Activated T-cell treated with anti-CD3 and anti-CD28 coated beads, Interleukin-2, amount 50 U/mL, for 1 hour (primary cell): ENCODE data around the gene FOXP1.

ENCODE experiments used
- DNase-seq: peaks from one replicate; pipeline ENCODE4 v3.0.0-alpha.2; 2020

Gene FOXP1

DNA sequence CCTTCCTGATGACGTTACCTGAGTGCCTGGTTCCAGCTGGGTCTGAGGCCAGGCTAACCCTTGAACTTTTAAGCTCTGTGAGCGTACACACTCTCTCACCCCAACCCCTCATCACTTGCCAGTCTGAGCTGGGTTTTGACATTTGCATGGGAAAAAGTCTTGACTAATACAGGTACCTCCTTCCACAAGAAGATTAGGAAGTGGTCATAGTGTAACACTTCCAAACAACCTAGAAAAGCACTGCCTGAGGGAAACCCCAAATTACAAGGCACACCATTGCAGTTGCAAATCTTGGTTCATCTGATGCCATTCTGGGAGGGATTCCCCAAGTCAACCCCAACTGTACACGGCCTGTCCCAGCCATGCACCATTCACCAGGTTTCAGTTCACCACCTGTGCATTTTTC, 499.8 kb downstream of the FOXP1 start:
- no peak for DNase-seq

DNA sequence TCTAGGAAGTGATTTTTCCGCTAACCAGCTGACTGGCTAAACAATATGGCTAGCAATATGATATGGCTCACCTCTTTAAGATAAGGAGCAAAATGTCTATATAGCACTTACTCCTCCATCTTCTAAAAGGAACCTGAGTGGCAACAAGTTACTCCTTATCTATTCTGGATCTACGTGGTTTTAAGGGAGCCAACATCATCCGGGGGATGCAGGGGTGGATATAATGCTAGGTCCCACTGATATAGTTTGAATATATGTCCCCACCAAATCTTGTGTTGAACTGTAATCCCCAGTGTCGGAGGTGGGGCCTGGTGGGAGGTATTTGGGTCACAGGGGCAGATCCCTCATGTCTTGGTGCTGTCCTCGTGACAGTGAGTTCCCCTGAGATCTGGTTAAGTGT, 500.7 kb downstream of the FOXP1 start:
- DNase-seq: no peak

GRCh38 chr3:71080517-71081083, 502.9 kb downstream of the FOXP1 start:
- DNase-seq: no peak

DNA sequence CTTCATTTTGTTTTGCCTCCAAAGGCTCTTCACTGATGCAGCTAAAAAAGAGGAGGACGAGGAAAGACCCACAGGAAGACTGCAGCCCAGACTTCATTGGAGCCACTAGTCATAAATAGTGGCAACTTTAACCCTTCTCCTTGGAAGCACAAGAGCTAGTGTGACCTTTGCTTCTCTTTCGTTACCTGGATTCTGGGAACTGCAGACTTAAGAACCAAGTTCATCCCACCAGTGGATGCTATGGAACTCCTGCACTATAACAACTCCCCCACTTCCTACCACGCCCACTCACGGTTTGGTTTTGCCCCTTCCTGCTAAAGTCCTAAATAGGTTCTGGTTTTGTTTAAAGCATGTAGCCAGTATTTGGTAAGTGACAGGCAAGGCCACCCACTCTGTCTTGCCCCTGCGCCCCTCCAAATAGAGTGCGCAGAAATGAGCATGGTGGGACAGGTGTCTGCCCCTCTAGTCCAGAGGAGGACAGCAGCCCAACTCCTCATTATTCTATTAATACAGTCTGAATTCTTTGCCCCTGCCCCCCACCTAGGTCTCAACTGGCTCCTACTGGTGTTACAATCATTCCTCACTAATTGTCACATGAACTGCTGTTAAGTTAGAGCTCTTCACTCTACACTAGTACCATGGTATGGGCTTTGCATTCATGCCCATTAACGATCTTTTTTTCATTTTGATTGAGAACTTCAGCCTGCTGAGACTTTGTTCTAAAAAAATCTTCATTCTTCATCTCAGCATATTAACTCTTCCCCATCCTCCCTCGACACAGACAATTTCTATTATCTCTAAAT, 504.6 kb downstream of the FOXP1 start:
- no peak for DNase-seq

GRCh38 chr3:71078199-71078598, 505.3 kb downstream of the FOXP1 start:
- DNase-seq: no peak

DNA sequence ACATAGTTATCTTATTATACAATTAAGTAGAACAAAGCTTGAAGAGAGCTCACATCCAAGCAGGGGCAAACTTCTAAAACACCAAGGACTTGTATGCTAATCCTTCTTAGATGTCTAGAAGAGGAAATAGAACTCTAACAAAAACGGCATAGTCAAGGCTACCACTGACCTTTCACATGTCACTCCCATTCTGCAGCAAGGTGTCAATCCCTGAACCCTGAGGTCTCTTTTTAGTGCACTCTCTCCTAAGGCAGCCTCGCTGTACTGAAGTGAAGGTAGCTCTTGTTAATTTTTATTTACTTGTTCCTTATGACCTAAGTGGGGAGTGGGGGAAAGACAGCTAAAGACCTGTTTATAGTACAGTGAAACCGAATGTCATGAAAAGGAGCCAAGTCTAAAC, 506.5 kb downstream of the FOXP1 start:
- DNase-seq: no peak

DNA sequence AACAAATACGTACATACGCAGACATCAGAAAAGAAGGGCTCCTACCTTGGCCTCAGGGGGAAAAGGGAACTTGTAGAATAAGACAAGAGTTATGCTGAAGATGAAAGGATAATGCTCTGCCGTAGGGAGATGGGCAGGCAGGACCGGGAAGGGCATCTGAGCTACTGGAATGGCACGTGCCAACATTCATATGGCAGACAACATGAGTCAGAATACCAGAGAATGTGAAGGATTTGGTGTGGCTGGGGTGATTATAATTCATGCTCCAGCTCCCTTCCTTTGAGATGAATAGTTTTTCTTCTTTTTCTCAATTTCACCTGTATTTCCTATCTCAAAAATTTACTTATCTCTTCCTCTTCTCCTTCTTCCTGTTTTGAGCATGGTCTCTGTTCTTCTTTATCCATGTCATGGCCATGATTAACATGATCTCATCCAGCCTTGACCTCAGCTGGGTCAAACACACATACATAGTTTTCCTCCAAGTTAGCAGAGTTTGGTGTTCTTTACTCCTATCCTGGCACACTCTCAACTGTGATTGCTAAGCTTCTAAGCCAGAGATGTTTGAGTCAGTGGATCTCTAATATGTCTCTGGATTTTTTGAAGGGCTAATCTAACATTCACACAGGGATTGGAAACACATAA, 507.0 kb downstream of the FOXP1 start:
- no peak for DNase-seq

DNA sequence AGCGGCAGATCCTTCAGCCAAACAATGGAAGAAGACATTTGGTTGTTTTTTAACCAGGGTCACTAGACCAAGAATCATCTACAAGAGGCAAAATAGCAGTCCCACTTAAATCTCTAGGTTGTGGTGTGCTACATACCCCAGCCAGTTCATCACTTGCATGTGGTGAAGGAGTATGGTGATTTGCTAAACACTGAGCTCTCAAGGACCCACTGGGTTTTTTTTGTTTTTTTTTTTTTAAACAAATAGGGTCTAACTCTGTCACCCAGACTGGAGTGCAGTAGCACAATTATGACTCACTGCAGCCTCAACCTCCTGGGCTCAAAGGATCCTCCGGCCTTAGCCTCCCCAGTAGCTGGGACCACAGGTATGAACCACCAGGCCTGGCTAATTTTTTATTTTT, 508.0 kb downstream of the FOXP1 start:
- no peak for DNase-seq

- DNase-seq: no peak
Observed at GRCh38 chr3:71074423-71074822, 509.1 kb downstream of the FOXP1 start.

DNA sequence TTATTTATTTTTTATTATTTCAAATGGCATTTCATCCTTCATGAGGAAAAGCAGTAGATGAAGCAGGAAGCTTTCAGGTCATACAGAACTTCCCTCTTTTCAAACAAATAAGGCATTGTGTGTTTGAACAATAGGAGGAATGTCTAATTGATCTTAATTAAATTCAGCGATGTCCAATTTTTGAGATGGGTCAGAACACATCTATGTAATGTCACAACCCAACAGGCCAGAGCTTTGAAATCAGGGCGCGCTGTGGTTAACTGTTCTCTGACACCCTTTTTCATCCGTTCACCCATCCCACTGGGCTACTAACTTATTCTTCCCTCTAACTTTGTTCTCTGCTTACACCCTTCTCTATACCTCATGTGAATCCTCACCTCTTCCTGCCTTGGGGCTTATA, 510.5 kb downstream of the FOXP1 start:
- no peak for DNase-seq

- no peak for DNase-seq
Observed at GRCh38 chr3:71072287-71072686, 511.2 kb downstream of the FOXP1 start.

GRCh38 chr3:71070497-71071463, 512.7 kb downstream of the FOXP1 start:
- no peak for DNase-seq

DNA sequence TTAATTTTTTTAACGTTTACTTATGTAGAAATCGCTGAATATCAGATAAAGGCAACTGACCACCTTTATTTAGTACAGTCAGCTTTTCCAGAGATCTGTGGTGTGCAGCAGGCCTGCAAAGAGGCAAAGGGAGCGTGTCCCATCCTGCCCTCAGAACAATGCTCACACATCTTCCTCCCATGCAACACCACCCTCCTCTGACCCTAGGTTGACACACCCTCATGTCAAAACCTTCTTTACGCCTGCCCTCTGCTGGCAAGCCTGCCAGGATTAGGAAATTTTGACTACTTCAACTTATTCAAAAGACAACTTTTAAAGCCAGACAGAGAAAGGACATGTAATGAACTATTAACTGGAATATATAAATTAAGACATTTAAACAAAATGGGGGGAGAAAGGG, 513.7 kb downstream of the FOXP1 start:
- peak; percentile 75 for DNase-seq

GRCh38 chr3:71067977-71068654, 515.4 kb downstream of the FOXP1 start:
- DNase-seq: no peak

GRCh38 chr3:71066849-71067261, 516.7 kb downstream of the FOXP1 start:
- peak; percentile 52 for DNase-seq

- DNase-seq: no peak
Observed at GRCh38 chr3:71066356-71066755, 517.2 kb downstream of the FOXP1 start.

DNA sequence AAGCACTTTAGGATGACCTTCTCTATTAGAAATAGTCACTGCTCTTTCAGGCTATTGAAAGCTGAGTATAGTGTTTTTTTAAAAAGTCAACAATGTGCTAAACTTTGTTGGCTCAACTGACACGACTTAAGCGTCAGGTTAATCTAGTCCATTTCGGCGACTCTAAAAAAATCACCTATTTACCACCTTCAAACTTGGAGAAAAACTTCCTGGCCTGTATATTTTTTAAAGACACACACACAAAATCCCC, 517.8 kb downstream of the FOXP1 start:
- DNase-seq: no peak

GRCh38 chr3:71064956-71065763, 518.4 kb downstream of the FOXP1 start:
- peak; percentile 82 for DNase-seq

DNA sequence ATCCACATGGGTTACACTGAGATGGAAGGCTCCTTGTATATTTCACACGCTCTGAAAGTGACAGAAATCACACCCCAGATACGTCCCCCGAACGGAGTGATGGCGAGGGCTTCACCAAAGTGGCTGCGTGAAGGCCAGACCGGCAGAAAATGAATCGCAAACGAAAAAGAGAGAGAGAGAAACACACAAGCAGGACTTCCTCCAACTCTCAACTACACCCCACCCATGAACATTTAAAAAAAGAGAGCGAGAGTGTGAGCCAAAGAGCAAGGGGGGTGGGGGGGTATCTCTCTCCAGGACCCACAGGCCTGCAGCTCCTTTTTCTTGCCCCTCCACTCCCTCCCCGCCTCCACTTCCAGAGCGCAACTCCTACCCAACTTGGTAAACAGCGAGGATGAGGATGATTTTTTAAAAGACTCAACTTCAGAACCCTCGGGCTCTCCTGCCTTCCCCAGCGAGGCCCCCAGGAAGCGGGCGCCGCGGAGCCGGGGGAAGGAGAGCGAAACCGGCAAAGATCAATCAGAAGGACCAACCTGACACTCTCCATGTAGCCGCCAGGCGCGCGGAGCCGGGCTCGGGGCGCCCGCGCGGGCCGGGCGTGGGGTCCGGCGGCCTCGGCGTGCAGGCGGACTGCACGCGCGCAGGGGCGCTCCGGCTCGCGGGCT, 519.1 kb downstream of the FOXP1 start:
- peak; percentile 79 for DNase-seq

DNA sequence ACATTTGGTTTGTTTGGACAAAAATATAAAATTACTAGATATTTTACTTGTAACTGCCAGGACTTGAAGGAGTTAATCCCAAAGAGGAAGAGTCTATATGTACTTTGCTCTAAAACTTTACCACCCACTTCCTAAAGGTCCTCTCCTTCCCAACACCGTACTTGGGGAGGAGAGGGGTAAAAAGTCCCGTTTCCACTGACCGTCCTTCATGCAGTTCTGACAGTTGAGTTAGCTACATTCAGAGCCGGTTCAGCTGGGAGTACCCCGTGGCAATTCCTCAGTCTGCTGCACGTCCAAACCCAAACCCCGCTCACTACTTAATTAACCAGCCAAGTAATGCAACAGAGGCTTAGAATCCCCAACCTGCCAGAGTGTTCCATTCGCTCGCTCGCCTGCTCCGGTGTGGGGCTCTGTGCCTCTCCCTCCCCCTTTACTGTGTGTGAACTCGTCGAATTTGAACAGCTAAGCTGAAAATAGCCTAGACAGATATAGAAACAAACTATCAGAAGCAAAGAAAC, 519.7 kb downstream of the FOXP1 start:
- DNase-seq: peak; percentile 63
